ENCODE results near the gene ORAI1.
"Not testable (repeated sequence)": the region's sequence is repeated elsewhere in the genome, so short reads cannot be mapped to it uniquely, and the experiment has no call there.

The ORAI1 gene

DNA sequence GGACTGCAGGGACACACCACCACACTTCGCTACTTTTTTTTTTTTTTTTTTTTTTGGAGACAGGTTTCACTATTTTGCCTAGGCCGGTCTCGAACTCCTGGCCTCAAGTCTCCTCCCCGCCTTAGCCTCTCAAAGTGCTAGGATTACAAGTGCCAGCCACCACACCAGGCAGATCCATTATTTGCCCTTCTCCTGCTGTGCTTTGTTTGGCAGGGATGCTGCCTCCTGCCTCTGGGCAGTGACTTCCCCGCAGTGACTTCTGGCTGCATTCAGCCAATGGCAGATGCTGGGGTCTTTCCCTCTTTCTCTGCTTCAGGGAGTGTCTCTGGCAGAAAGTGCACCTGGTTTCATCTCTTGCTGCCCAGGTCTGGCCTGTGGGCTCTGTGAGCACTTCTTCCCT, 49.9 kb downstream of the ORAI1 start:
- no peak for DNase-seq (ENCODE audit: low read depth in 1 of 2, low spot score in 1 of 2)
- Histone ChIP-seq H3K27me3 (ENCODE audit: insufficient read depth, poor library complexity, severe bottlenecking) (no peaks in the 10 kb centered on the region), H3K27ac (replicated peaks) (no peak overlapping the region), H3K4me3 (replicated peaks; ENCODE audit: insufficient read depth, low read length) (no peak overlapping the region)
- no peak for TF ChIP-seq GABPA (IDR thresholded peaks at IDR 0.05; ENCODE audit: low read depth)
- TF ChIP-seq POLR2AphosphoS5 (IDR thresholded peaks at IDR 0.05; ENCODE audit: low read depth) = no peak

DNA sequence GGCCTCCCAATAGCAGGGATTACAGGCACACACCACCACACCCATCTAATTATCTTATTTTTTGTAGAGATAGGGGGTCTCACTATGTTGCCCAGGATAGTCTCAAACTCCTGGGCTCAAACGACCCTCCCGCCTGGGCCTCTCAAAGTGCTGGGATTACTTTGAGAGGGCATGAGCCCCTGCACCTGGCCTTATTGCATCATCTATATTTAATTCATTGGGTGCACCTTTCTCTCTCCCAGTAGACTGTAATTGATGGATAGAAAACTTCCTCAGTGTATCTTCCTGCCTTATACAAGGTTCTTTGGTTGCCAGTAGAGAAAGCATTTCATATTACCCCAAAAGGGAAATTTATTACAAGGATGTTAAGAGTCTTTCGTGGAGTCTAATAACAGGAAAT, 52.0 kb downstream of the ORAI1 start:
- H3K4me3 ChIP-seq (replicated peaks; ENCODE audit: insufficient read depth, low read length) = no peak overlapping the region
- no peaks in the 10 kb centered on the region for H3K27me3 ChIP-seq (ENCODE audit: insufficient read depth, poor library complexity, severe bottlenecking)
- TF ChIP-seq, protein P1, sequence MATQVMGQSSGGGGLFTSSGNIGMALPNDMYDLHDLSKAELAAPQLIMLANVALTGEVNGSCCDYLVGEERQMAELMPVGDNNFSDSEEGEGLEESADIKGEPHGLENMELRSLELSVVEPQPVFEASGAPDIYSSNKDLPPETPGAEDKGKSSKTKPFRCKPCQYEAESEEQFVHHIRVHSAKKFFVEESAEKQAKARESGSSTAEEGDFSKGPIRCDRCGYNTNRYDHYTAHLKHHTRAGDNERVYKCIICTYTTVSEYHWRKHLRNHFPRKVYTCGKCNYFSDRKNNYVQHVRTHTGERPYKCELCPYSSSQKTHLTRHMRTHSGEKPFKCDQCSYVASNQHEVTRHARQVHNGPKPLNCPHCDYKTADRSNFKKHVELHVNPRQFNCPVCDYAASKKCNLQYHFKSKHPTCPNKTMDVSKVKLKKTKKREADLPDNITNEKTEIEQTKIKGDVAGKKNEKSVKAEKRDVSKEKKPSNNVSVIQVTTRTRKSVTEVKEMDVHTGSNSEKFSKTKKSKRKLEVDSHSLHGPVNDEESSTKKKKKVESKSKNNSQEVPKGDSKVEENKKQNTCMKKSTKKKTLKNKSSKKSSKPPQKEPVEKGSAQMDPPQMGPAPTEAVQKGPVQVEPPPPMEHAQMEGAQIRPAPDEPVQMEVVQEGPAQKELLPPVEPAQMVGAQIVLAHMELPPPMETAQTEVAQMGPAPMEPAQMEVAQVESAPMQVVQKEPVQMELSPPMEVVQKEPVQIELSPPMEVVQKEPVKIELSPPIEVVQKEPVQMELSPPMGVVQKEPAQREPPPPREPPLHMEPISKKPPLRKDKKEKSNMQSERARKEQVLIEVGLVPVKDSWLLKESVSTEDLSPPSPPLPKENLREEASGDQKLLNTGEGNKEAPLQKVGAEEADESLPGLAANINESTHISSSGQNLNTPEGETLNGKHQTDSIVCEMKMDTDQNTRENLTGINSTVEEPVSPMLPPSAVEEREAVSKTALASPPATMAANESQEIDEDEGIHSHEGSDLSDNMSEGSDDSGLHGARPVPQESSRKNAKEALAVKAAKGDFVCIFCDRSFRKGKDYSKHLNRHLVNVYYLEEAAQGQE (IDR thresholded peaks at IDR 0.05; ENCODE audit: insufficient replicate concordance, low read depth) = no peak
- TF ChIP-seq POLR2AphosphoS5 (IDR thresholded peaks at IDR 0.05; ENCODE audit: low read depth) (no peak), GABPA (IDR thresholded peaks at IDR 0.05; ENCODE audit: low read depth) (no peak), SPI1 (IDR thresholded peaks at IDR 0.05; ENCODE audit: borderline replicate concordance, low read depth) (no peak)
- TF ChIP-seq, protein P2, sequence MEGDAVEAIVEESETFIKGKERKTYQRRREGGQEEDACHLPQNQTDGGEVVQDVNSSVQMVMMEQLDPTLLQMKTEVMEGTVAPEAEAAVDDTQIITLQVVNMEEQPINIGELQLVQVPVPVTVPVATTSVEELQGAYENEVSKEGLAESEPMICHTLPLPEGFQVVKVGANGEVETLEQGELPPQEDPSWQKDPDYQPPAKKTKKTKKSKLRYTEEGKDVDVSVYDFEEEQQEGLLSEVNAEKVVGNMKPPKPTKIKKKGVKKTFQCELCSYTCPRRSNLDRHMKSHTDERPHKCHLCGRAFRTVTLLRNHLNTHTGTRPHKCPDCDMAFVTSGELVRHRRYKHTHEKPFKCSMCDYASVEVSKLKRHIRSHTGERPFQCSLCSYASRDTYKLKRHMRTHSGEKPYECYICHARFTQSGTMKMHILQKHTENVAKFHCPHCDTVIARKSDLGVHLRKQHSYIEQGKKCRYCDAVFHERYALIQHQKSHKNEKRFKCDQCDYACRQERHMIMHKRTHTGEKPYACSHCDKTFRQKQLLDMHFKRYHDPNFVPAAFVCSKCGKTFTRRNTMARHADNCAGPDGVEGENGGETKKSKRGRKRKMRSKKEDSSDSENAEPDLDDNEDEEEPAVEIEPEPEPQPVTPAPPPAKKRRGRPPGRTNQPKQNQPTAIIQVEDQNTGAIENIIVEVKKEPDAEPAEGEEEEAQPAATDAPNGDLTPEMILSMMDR (IDR thresholded peaks at IDR 0.05; ENCODE audit: insufficient read depth, low read length) = no peak
- DNase-seq (ENCODE audit: low read depth in 1 of 2, low spot score in 1 of 2) = no peak
- no peak overlapping the region for H3K27ac ChIP-seq (replicated peaks)

DNA sequence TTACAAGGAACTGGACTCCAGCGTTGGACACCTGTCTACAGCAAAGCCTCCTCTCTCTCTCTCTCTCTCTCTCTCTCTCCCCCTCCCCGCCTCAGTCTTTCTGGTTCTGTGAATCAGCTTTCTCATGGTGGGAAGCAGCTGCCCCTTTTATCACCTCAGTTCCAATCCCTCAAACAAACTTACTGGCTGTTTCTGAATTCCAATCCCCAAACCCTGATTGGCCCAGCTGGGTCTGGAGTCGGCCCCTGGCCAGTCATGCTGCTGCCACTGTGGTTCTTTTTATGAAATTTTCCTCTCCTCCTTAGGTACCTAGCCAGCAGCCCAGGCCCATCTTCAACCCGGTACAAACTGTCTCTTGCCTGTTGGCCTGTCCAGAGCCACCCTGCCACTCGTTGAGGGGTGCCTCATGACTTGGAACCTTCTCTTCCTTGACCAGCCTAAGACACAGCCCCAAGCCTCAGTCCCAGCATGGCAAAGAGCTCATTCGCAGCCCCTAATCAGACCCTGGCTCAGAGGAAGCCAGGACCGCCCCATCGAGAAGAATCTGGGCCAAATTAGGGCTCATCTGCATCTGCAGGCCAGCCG, 52.5 kb downstream of the ORAI1 start:
- Histone ChIP-seq H3K27me3 (ENCODE audit: insufficient read depth, poor library complexity, severe bottlenecking) (no peaks in the 10 kb centered on the region), H3K27ac (replicated peaks) (no peak overlapping the region), H3K4me3 (replicated peaks; ENCODE audit: insufficient read depth, low read length) (no peak overlapping the region)
- TF ChIP-seq GABPA (IDR thresholded peaks at IDR 0.05; ENCODE audit: low read depth) (no peak), SPI1 (IDR thresholded peaks at IDR 0.05; ENCODE audit: borderline replicate concordance, low read depth) (no peak), POLR2AphosphoS5 (IDR thresholded peaks at IDR 0.05; ENCODE audit: low read depth) (no peak)
- TF ChIP-seq, protein P2 (IDR thresholded peaks at IDR 0.05; ENCODE audit: insufficient read depth, low read length) = no peak
- TF ChIP-seq, protein P1 (IDR thresholded peaks at IDR 0.05; ENCODE audit: insufficient replicate concordance, low read depth) = no peak
- DNase-seq (ENCODE audit: low read depth in 1 of 2, low spot score in 1 of 2) = no peak

DNA sequence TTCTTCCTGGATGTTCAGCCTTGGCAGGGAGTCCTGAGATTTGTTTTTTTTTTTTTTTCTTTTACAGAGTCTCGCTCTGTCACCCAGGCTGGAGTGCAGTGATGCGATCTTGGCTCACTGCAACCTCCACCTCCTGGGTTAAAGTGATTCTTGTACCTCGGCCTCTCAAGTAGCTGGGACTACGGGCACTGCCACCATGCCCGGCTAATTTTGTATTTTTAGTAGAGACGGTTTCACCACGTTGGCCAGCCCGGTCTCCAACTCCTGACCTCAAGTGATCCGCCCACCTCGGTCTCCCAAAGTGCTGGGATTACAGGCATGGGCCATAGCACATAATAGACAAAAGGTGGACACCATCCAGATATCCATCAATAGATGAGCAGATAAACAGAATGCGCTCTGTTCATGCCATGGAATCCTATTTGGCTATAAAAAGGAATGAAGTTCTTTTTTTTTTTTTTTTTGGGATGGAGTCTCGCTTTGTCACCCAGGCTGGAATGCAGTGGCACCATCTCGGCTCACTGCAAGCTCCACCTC, 53.4 kb downstream of the ORAI1 start:
- not testable (repeated sequence) for H3K27me3 ChIP-seq (ENCODE audit: insufficient read depth, poor library complexity, severe bottlenecking); H3K4me3 ChIP-seq (replicated peaks; ENCODE audit: insufficient read depth, low read length); DNase-seq (ENCODE audit: low read depth in 1 of 2, low spot score in 1 of 2); H3K27ac ChIP-seq (replicated peaks)

DNA sequence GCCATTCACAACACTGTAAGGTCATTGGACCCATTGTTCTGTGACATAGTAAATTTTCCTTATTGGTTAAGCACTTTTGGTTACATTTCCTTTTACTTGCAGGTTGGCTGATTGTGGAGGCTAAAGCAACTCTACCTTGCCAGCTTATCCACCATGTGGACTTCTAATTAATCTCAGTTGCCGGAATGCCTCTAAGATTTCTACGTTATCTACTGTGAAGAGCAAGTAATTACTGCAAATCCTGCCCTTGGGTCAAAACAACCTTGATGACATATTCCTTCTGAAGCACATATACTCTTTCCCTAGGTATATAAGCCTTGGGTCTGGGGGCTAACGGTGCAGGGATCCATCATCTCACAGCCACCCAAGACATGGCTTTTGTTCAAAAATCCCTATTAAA, 62.6 kb downstream of the ORAI1 start:
- TF ChIP-seq GABPA (IDR thresholded peaks at IDR 0.05; ENCODE audit: low read depth) (no peak), SPI1 (IDR thresholded peaks at IDR 0.05; ENCODE audit: borderline replicate concordance, low read depth) (no peak), POLR2AphosphoS5 (IDR thresholded peaks at IDR 0.05; ENCODE audit: low read depth) (no peak)
- TF ChIP-seq, protein P2 (IDR thresholded peaks at IDR 0.05; ENCODE audit: insufficient read depth, low read length) = no peak
- TF ChIP-seq, protein P1 (IDR thresholded peaks at IDR 0.05; ENCODE audit: insufficient replicate concordance, low read depth) = no peak
- no peak for DNase-seq (ENCODE audit: low read depth in 1 of 2, low spot score in 1 of 2)
- H3K4me3 ChIP-seq (replicated peaks; ENCODE audit: insufficient read depth, low read length) = no peak overlapping the region
- no peaks in the 10 kb centered on the region for H3K27me3 ChIP-seq (ENCODE audit: insufficient read depth, poor library complexity, severe bottlenecking)
- H3K27ac ChIP-seq (replicated peaks) = no peak overlapping the region
